ENCODE results near the gene ZNF385D.

The ZNF385D gene

DNA sequence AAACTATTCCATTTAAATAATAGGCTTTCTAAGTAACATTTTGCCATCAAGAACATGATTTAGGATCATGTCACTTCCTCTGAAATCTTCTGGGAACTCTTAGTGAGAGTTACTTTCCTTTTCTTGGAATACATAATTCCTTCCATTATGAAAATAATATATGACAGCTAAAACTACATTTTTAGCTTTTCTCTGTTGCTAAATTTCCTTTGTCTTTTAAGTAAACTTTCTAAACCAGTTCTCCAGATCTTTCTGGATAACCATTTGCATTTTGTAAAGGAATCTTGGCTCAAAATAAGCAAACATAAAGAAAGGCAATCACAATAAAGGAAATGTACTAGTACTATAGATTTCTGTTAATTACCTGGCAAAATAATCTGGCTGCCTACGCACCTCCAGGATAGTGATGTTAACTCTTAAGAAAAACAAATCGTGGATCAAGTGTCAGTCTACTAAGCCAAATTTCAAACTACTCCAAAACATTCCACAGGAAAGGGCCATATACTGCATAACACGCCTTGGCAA lies 165.7 kb downstream of the ZNF385D start:
- H3K27ac ChIP-seq (ENCODE audit: low read length) = no peak overlapping the region
- no peaks in the 10 kb centered on the region for H3K36me3 ChIP-seq (ENCODE audit: control insufficient read depth, low read depth, low read length)
- no peaks in the 10 kb centered on the region for H3K27me3 ChIP-seq (ENCODE audit: control insufficient read depth, insufficient read depth, low read length)
- H3K9me3 ChIP-seq (ENCODE audit: control insufficient read depth, low read depth, low read length) = no peaks in the 10 kb centered on the region
- H3K4me3 ChIP-seq (ENCODE audit: low read length) = no peak overlapping the region
- H3K4me1 ChIP-seq (ENCODE audit: control insufficient read depth, low read depth, low read length) = no peaks in the 10 kb centered on the region
- H3K9ac ChIP-seq (ENCODE audit: low read length) = no peak overlapping the region

DNA sequence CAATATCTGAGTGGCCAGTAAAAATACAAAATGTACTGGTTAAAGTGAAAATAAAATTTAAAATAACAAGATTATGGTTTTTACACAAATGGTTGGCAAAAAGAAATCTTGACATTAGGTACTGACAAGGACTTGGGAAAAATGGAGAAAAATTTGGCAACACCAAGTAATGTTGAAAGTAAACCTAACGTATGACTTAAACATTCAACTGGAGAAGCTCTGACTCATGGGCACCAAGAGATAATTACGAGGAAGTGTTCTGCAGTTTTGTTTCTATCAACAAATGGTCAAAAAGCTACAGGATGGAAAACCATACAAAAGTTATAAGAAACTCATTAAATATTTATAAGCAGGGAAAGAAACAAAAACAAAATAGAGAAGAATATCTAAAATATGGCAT lies 177.7 kb downstream of the ZNF385D start:
- no peak overlapping the region for H3K4me3 ChIP-seq (ENCODE audit: low read length)
- H3K9me3 ChIP-seq (ENCODE audit: control insufficient read depth, low read depth, low read length) = no peaks in the 10 kb centered on the region
- no peak overlapping the region for H3K9ac ChIP-seq (ENCODE audit: low read length)
- no peaks in the 10 kb centered on the region for H3K36me3 ChIP-seq (ENCODE audit: control insufficient read depth, low read depth, low read length)
- H3K4me1 ChIP-seq (ENCODE audit: control insufficient read depth, low read depth, low read length) = no peaks in the 10 kb centered on the region
- H3K27ac ChIP-seq (ENCODE audit: low read length) = no peak overlapping the region
- no peaks in the 10 kb centered on the region for H3K27me3 ChIP-seq (ENCODE audit: control insufficient read depth, insufficient read depth, low read length)

DNA sequence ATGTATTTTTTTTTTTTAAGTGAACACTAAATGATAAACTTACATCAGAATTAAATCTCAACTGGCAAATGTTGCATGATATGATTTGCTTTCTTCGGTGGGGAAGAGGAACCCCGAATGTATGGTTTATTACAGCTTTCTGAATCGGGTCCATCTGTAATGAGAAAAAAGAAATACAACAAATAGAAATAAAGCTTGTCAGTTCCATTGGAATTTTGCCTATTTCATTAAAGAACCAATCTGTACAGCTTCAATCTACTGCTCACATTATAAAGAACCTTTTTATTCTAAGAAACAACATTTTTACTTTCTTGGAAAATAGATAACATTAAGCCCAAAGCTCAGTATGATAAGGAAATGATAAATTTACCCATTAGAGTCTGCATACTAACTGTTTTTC lies 186.5 kb downstream of the ZNF385D start:
- no peaks in the 10 kb centered on the region for H3K9me3 ChIP-seq (ENCODE audit: control insufficient read depth, low read depth, low read length)
- no peaks in the 10 kb centered on the region for H3K36me3 ChIP-seq (ENCODE audit: control insufficient read depth, low read depth, low read length)
- H3K4me3 ChIP-seq (ENCODE audit: low read length) = no peak overlapping the region
- H3K9ac ChIP-seq (ENCODE audit: low read length) = no peak overlapping the region
- no peaks in the 10 kb centered on the region for H3K4me1 ChIP-seq (ENCODE audit: control insufficient read depth, low read depth, low read length)
- H3K27ac ChIP-seq (ENCODE audit: low read length) = no peak overlapping the region
- H3K27me3 ChIP-seq (ENCODE audit: control insufficient read depth, insufficient read depth, low read length) = no peaks in the 10 kb centered on the region

- no peak overlapping the region for H3K9ac ChIP-seq (ENCODE audit: low read length)
- H3K36me3 ChIP-seq (ENCODE audit: control insufficient read depth, low read depth, low read length) = no peaks in the 10 kb centered on the region
- no peaks in the 10 kb centered on the region for H3K4me1 ChIP-seq (ENCODE audit: control insufficient read depth, low read depth, low read length)
- H3K4me3 ChIP-seq (ENCODE audit: low read length) = no peak overlapping the region
- H3K9me3 ChIP-seq (ENCODE audit: control insufficient read depth, low read depth, low read length) = no peaks in the 10 kb centered on the region
- no peak overlapping the region for H3K27ac ChIP-seq (ENCODE audit: low read length)
- H3K27me3 ChIP-seq (ENCODE audit: control insufficient read depth, insufficient read depth, low read length) = no peaks in the 10 kb centered on the region
Observed at GRCh38 chr3:21562243-21562642, 188.8 kb downstream of the ZNF385D start.

DNA sequence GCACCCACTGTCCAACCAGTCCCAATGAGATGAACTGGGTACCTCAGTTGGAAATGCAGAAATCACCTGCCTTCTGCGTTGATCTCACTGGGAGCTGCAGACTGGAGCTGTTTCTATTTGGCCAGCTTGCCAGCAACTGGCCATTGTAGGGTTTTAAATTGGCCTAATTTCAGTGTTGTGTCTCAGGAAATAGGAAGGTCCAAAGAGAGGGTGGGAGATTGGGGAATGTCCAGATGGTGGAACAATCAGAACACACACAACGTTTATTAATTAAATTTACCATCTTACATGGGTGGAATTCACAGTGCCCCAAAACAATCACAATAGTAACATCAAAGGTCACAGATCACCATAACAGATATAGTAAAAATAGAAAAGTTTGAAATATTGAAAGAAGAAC lies 189.5 kb downstream of the ZNF385D start:
- Histone ChIP-seq H3K27me3 (ENCODE audit: control insufficient read depth, insufficient read depth, low read length) (no peaks in the 10 kb centered on the region), H3K4me3 (ENCODE audit: low read length) (no peak overlapping the region), H3K9ac (ENCODE audit: low read length) (no peak overlapping the region), H3K36me3 (ENCODE audit: control insufficient read depth, low read depth, low read length) (no peaks in the 10 kb centered on the region), H3K9me3 (ENCODE audit: control insufficient read depth, low read depth, low read length) (no peaks in the 10 kb centered on the region), H3K27ac (ENCODE audit: low read length) (no peak overlapping the region), H3K4me1 (ENCODE audit: control insufficient read depth, low read depth, low read length) (no peaks in the 10 kb centered on the region)

DNA sequence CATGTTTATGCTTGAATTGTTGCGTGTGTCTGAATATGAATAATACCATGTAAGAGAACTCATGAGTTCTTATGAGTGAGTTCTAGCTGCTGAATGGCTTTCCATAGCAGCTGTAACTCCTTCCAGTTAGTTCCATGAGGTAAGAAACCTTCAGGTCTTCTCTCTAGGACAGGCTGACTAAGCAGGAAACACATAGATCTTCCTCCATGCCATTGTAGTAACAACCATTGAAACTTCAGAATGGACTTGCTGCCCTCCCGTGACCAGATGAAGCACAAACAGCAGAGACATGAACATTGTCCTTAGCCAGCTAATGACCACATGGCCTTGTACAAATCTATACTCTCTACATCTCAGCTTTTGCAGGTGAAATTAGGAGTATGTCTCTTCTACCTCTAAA lies 200.0 kb downstream of the ZNF385D start:
- Histone ChIP-seq H3K4me3 (ENCODE audit: low read length) (no peak overlapping the region), H3K9me3 (ENCODE audit: control insufficient read depth, low read depth, low read length) (no peaks in the 10 kb centered on the region), H3K9ac (ENCODE audit: low read length) (no peak overlapping the region), H3K4me1 (ENCODE audit: control insufficient read depth, low read depth, low read length) (peaks cover 5% of the 10 kb centered on the region), H3K27ac (ENCODE audit: low read length) (no peak overlapping the region), H3K27me3 (ENCODE audit: control insufficient read depth, insufficient read depth, low read length) (no peaks in the 10 kb centered on the region), H3K36me3 (ENCODE audit: control insufficient read depth, low read depth, low read length) (no peaks in the 10 kb centered on the region)

GRCh38 chr3:21544076-21544462 lies 206.9 kb downstream of the ZNF385D start:
- peaks cover 20% of the 10 kb centered on the region for H3K4me1 ChIP-seq (ENCODE audit: control insufficient read depth, low read depth, low read length)
- no peaks in the 10 kb centered on the region for H3K9me3 ChIP-seq (ENCODE audit: control insufficient read depth, low read depth, low read length)
- no peaks in the 10 kb centered on the region for H3K36me3 ChIP-seq (ENCODE audit: control insufficient read depth, low read depth, low read length)
- H3K9ac ChIP-seq (ENCODE audit: low read length) = peak overlapping the region; percentile 9
- peak overlapping the region; percentile 55 for H3K27ac ChIP-seq (ENCODE audit: low read length)
- H3K4me3 ChIP-seq (ENCODE audit: low read length) = peak overlapping the region; percentile 9
- H3K27me3 ChIP-seq (ENCODE audit: control insufficient read depth, insufficient read depth, low read length) = no peaks in the 10 kb centered on the region

DNA sequence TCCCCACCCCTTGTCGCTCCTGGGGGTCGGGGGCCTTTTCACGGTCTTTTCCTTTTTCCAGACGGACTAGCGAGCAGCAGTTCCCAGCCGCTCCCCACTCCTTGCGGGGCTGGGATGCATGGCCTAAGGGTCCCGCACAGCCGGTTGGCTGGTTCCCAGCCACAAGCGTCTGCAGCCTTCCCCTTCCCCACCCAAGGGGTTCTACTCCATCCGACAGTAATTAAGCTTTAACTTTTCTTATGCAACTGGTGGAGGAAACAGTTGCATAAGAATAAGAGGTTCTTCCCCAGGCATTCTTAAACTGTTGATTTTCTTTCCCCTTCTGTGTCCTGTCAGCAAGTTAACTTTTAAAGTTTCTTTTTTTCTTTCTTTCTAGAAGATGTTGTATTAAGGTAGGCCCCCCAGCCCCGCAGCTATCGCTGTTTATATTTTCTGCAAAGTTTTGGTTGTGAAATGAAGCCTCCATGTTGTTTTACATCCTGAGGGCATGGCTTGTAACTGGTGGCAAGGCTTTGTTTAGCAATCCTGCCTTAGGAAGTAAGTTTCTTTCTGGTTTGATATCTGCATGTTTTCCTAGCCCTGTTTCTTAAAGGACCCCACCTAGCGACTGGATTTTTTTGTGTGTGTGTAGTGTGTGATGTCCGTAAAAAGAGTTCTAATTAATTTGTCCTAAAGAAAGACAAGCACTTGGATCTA lies 207.5 kb downstream of the ZNF385D start:
- H3K36me3 ChIP-seq (ENCODE audit: control insufficient read depth, low read depth, low read length) = no peaks in the 10 kb centered on the region
- peak overlapping the region; percentile 9 for H3K9ac ChIP-seq (ENCODE audit: low read length)
- H3K27me3 ChIP-seq (ENCODE audit: control insufficient read depth, insufficient read depth, low read length) = no peaks in the 10 kb centered on the region
- H3K27ac ChIP-seq (ENCODE audit: low read length) = peak overlapping the region; percentile 55
- no peaks in the 10 kb centered on the region for H3K9me3 ChIP-seq (ENCODE audit: control insufficient read depth, low read depth, low read length)
- H3K4me1 ChIP-seq (ENCODE audit: control insufficient read depth, low read depth, low read length) = peaks cover 20% of the 10 kb centered on the region
- H3K4me3 ChIP-seq (ENCODE audit: low read length) = peak overlapping the region; percentile 9

DNA sequence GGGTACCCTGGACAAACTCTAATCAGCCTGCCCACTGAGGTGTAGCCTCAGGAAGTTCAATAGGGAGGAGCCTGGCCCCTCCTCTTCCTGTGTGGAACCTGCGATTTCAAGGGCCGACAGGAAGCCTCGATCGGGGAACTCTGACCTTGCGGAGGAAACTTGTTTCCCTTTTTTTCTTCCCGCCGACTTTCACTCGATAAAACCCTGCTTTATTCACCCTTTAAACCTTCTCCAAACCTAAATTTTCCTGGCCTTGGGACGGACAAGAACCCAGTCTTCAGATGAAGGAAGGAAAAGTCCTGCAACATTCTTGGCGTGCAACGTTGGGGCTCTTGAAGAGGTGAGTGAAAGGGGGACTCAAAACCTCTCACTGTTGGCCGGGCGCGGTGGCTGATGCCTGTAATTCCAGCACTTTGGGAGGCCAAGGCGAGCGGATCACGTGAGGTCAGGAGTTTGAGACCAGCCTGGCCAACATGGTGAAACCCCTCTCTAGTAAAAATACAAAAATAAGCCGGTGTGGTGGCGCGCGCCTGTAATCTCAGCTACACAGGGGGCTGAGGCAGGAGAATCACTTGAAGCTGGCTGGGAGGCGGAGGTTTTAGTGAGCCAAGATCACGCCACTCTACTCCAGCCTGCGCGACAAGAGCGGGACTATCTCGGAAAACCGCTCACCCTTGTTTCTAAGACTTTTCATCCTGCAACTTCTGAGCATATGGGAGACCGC lies 208.2 kb downstream of the ZNF385D start:
- H3K9ac ChIP-seq (ENCODE audit: low read length) = no peak overlapping the region
- H3K4me3 ChIP-seq (ENCODE audit: low read length) = no peak overlapping the region
- no peaks in the 10 kb centered on the region for H3K36me3 ChIP-seq (ENCODE audit: control insufficient read depth, low read depth, low read length)
- H3K27ac ChIP-seq (ENCODE audit: low read length) = no peak overlapping the region
- no peaks in the 10 kb centered on the region for H3K27me3 ChIP-seq (ENCODE audit: control insufficient read depth, insufficient read depth, low read length)
- peaks cover 20% of the 10 kb centered on the region for H3K4me1 ChIP-seq (ENCODE audit: control insufficient read depth, low read depth, low read length)
- no peaks in the 10 kb centered on the region for H3K9me3 ChIP-seq (ENCODE audit: control insufficient read depth, low read depth, low read length)

DNA sequence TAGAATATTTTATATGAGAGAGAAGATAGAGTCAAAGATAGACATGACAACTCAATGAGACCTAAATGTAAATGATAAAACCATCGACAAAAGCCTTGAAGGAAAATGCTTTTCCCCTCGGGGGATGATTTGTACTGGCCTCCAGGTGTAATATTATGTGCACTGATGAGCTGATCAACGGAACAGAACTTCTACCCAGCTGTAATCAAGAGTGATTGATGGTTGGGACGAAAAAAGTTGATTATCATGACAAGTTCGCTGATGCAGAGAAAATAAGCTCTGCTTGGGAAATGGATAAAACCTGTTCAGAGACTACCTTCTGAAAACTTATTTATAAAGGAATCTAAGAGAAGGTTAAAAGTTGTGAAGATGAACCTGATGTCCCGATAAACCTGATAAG lies 210.7 kb downstream of the ZNF385D start:
- H3K4me1 ChIP-seq (ENCODE audit: control insufficient read depth, low read depth, low read length) = peaks cover 15% of the 10 kb centered on the region
- H3K27me3 ChIP-seq (ENCODE audit: control insufficient read depth, insufficient read depth, low read length) = no peaks in the 10 kb centered on the region
- no peak overlapping the region for H3K27ac ChIP-seq (ENCODE audit: low read length)
- no peaks in the 10 kb centered on the region for H3K36me3 ChIP-seq (ENCODE audit: control insufficient read depth, low read depth, low read length)
- no peaks in the 10 kb centered on the region for H3K9me3 ChIP-seq (ENCODE audit: control insufficient read depth, low read depth, low read length)
- no peak overlapping the region for H3K9ac ChIP-seq (ENCODE audit: low read length)
- H3K4me3 ChIP-seq (ENCODE audit: low read length) = no peak overlapping the region

GRCh38 chr3:21534462-21534861 lies 216.5 kb downstream of the ZNF385D start:
- H3K4me1 ChIP-seq (ENCODE audit: control insufficient read depth, low read depth, low read length) = no peaks in the 10 kb centered on the region
- no peak overlapping the region for H3K9ac ChIP-seq (ENCODE audit: low read length)
- no peaks in the 10 kb centered on the region for H3K9me3 ChIP-seq (ENCODE audit: control insufficient read depth, low read depth, low read length)
- no peak overlapping the region for H3K4me3 ChIP-seq (ENCODE audit: low read length)
- H3K27me3 ChIP-seq (ENCODE audit: control insufficient read depth, insufficient read depth, low read length) = no peaks in the 10 kb centered on the region
- H3K36me3 ChIP-seq (ENCODE audit: control insufficient read depth, low read depth, low read length) = no peaks in the 10 kb centered on the region
- no peak overlapping the region for H3K27ac ChIP-seq (ENCODE audit: low read length)

- Histone ChIP-seq H3K27ac (ENCODE audit: low read length) (no peak overlapping the region), H3K9me3 (ENCODE audit: control insufficient read depth, low read depth, low read length) (no peaks in the 10 kb centered on the region), H3K4me3 (ENCODE audit: low read length) (no peak overlapping the region), H3K4me1 (ENCODE audit: control insufficient read depth, low read depth, low read length) (no peaks in the 10 kb centered on the region), H3K9ac (ENCODE audit: low read length) (no peak overlapping the region), H3K36me3 (ENCODE audit: control insufficient read depth, low read depth, low read length) (no peaks in the 10 kb centered on the region), H3K27me3 (ENCODE audit: control insufficient read depth, insufficient read depth, low read length) (no peaks in the 10 kb centered on the region)
Observed at GRCh38 chr3:21533002-21533401, 218.0 kb downstream of the ZNF385D start.
